Ishikawa (cell line): ENCODE measurements around the gene NUB1.

Experiments used
- CEBPB ChIP-seq: IDR thresholded peaks from 2 replicates; pipeline ENCODE4 v1.6.1; 2012
- CREB1 ChIP-seq: IDR thresholded peaks from 2 replicates; pipeline ENCODE4 v1.6.1; 2012; ENCODE audit warnings: low read depth
- EGR1 ChIP-seq: IDR thresholded peaks from 2 replicates; pipeline ENCODE4 v1.6.1; 2012
- EP300 ChIP-seq: IDR thresholded peaks from 2 replicates; pipeline ENCODE4 v1.6.1; 2012; ENCODE audit warnings: borderline replicate concordance
- FOXM1 ChIP-seq: IDR thresholded peaks from 2 replicates; pipeline ENCODE4 v1.6.1; 2012; ENCODE audit warnings: low read depth, borderline replicate concordance
- NFIC ChIP-seq: IDR thresholded peaks from 2 replicates; pipeline ENCODE4 v1.6.1; 2012
- RAD21 ChIP-seq: IDR thresholded peaks from 2 replicates; pipeline ENCODE4 v1.6.1; 2012; ENCODE audit warnings: low read depth
- TAF1 ChIP-seq: IDR thresholded peaks from 2 replicates; pipeline ENCODE4 v1.6.1; 2012; ENCODE audit warnings: low read depth, mild to moderate bottlenecking
- TCF12 ChIP-seq: IDR thresholded peaks from 2 replicates; pipeline ENCODE4 v1.6.1; 2012; ENCODE audit warnings: low read depth
- TEAD4 ChIP-seq: IDR thresholded peaks from 2 replicates; pipeline ENCODE4 v1.6.1; 2012
- YY1 ChIP-seq: IDR thresholded peaks from 2 replicates; pipeline ENCODE4 v1.6.1; 2012; ENCODE audit warnings: low read depth
- ZBTB7A ChIP-seq: IDR thresholded peaks from 2 replicates; pipeline ENCODE4 v1.6.1; 2012; ENCODE audit warnings: low read depth
- TF ChIP-seq, protein P1 (sequence below): IDR thresholded peaks from 2 replicates; pipeline ENCODE4 v1.6.1; 2012
- TF ChIP-seq, protein P2 (sequence below): IDR thresholded peaks from 2 replicates; pipeline ENCODE4 v1.6.1; 2012; ENCODE audit warnings: low read depth, mild to moderate bottlenecking
- TF ChIP-seq, protein P3 (sequence below): IDR thresholded peaks from 2 replicates; pipeline ENCODE4 v1.6.1; 2012

The NUB1 gene

DNA sequence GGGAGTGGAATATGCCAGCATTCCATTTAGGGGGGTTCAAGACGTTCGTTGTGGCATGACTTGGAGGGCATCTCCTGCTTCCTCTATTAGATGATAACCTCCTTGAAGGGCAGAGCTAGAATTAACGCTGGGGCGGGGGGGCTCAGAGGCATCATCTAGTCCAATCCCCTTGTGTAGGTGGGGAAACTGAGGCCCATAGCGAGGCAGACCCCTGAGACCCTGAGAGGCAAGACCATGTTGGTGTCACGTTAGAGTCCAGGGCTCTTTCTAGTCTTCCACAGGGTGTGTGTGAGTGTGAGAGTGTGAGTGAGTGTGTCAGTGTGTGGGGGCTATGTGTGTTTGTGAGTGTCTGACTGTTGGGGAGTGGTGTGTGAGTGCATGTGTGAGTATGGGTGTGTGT lies 29.3 kb upstream of the NUB1 start:
- TF ChIP-seq, protein P1, sequence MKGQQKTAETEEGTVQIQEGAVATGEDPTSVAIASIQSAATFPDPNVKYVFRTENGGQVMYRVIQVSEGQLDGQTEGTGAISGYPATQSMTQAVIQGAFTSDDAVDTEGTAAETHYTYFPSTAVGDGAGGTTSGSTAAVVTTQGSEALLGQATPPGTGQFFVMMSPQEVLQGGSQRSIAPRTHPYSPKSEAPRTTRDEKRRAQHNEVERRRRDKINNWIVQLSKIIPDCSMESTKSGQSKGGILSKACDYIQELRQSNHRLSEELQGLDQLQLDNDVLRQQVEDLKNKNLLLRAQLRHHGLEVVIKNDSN = no peak
- TF ChIP-seq ZBTB7A = no peak
- TF ChIP-seq YY1 = no peak
- TF ChIP-seq, protein P2, sequence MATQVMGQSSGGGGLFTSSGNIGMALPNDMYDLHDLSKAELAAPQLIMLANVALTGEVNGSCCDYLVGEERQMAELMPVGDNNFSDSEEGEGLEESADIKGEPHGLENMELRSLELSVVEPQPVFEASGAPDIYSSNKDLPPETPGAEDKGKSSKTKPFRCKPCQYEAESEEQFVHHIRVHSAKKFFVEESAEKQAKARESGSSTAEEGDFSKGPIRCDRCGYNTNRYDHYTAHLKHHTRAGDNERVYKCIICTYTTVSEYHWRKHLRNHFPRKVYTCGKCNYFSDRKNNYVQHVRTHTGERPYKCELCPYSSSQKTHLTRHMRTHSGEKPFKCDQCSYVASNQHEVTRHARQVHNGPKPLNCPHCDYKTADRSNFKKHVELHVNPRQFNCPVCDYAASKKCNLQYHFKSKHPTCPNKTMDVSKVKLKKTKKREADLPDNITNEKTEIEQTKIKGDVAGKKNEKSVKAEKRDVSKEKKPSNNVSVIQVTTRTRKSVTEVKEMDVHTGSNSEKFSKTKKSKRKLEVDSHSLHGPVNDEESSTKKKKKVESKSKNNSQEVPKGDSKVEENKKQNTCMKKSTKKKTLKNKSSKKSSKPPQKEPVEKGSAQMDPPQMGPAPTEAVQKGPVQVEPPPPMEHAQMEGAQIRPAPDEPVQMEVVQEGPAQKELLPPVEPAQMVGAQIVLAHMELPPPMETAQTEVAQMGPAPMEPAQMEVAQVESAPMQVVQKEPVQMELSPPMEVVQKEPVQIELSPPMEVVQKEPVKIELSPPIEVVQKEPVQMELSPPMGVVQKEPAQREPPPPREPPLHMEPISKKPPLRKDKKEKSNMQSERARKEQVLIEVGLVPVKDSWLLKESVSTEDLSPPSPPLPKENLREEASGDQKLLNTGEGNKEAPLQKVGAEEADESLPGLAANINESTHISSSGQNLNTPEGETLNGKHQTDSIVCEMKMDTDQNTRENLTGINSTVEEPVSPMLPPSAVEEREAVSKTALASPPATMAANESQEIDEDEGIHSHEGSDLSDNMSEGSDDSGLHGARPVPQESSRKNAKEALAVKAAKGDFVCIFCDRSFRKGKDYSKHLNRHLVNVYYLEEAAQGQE = no peak
- no peak for TF ChIP-seq TCF12
- TF ChIP-seq EP300 = no peak
- no peak for TF ChIP-seq RAD21
- no peak for TF ChIP-seq TAF1
- TF ChIP-seq, protein P3, sequence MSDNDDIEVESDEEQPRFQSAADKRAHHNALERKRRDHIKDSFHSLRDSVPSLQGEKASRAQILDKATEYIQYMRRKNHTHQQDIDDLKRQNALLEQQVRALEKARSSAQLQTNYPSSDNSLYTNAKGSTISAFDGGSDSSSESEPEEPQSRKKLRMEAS = no peak
- TF ChIP-seq CREB1 = no peak
- TF ChIP-seq FOXM1 = no peak
- TF ChIP-seq EGR1 = no peak
- TF ChIP-seq NFIC = no peak
- TF ChIP-seq TEAD4 = no peak

DNA sequence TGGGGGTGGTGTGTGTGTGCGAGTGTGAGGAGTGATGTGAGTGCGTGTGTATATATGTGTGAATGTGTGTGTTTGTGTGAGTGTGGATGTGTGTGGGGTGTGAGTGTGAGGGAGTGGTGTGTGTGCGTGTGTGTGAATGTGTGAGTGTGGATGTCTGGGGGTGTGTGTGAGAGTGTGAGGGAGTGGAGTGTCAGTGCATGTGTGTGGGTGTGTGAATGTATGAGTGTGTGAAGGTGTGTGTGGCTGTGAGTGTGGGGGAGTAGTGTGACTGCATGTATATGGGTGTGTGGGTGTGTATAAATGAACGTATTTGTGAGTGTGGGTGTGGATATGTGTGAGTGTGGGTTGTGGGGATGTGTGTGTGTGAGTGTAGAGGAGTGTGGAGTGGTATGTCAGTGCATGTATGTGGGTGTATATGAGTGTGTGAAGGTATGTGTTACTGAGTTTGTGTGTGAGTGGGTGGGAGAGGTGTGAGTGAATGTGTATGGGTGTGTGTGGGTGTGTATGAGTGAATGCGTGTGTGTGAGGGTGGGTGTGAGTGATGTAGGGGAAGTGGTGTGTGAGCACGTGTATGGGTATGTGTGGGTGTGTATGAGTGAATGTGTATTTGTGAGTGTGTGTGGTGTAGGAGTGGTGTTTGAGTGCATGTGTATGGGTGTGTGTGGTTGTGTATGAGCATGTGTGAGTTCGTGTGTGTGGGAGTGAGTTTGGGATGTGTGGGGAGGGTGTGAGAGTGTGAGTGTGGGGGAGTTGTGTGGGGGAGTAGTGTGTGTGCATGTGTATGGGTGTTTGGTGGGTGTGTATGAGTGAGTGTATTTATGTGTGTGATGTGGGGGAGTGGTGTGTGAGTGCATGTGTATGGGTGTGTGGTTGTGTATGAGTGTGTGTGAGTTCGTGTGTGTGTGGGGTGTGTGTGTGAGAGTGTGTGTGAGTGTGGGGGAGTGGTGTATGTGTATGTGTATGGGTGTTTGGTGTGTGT lies 28.5 kb upstream of the NUB1 start:
- no peak for TF ChIP-seq RAD21
- no peak for TF ChIP-seq TAF1
- no peak for TF ChIP-seq CREB1
- TF ChIP-seq TCF12 = no peak
- TF ChIP-seq FOXM1 = no peak
- TF ChIP-seq ZBTB7A = no peak
- TF ChIP-seq EGR1 = no peak
- TF ChIP-seq, protein P3 = no peak
- no peak for TF ChIP-seq CEBPB
- TF ChIP-seq TEAD4 = no peak
- TF ChIP-seq NFIC = no peak

DNA sequence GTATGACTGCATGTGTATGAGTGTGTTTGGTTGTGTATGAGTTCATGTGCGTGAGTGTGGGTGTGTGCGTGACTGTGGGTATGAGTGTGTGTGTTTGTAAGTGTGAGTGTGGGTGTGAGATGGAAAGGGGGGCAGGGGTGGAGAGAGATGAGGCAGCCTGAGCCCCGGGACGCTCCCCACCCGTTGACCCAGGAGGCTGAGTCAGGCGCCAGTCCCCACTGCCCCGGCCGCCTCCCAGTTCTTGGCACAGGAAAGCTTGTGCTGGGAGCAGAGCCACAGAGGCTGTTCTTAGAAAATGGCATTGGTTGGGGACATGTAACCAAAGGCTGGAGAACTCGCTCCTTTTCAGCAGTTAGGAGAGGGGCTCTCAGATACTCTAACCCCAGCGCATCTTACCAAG lies 27.8 kb upstream of the NUB1 start:
- TF ChIP-seq RAD21 (no peak), ZBTB7A (no peak), TCF12 (no peak)

DNA sequence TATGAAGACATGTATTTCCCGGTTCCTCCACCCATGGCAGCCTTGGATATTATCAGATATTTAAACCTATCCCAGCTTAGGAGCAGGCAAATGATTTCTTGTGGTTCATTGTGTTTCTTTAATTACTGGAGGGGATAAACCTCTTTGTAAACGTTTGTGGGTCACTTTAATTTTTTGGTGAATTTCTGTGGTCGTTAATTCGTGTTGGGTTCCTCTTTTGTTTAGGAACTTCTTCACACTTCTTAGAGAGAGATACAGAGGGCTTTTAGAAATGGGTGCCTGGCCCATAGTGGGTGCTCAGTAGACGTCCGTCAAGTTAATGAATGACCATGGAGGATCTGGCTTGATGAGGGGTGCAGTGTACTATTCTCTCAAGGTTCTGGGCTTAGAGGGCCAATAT lies 27.2 kb upstream of the NUB1 start:
- TF ChIP-seq RAD21 = no peak
- TF ChIP-seq, protein P1 = no peak
- no peak for TF ChIP-seq ZBTB7A
- no peak for TF ChIP-seq FOXM1
- TF ChIP-seq TAF1 = no peak
- TF ChIP-seq, protein P2 = no peak
- no peak for TF ChIP-seq YY1
- no peak for TF ChIP-seq EP300
- TF ChIP-seq TCF12 = no peak
- TF ChIP-seq TEAD4 = no peak
- TF ChIP-seq CEBPB = no peak
- TF ChIP-seq NFIC = no peak

DNA sequence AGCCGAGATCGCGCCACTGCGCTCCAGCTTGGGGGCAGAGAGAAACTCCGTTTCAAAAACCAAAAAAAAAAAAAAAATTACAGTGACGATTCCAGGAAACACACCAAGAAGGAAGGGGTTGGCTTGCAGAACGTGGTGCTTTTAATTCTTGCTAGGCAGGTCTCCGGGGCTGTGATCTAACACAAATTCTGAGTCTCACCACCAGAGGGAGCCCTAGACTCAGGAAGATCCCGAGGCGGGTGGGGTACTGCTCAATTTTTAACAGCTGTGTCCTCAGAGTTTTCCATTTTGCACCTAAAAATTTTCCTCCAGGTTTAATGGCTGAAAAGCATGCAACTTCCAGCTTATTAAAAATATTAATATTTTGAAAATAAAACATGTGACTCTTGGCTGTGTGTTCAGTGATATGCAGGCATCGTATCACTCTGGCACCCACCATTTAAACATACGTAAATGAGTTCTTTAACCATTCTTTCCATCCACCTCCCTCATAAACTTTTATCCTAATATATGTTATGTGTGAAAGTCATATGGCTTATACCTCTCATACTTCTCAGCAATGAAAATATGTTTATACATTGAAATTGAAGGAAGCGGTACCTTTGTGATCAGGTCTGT lies 26.5 kb upstream of the NUB1 start:
- TF ChIP-seq CEBPB (no peak), RAD21 (peak; percentile 86)

DNA sequence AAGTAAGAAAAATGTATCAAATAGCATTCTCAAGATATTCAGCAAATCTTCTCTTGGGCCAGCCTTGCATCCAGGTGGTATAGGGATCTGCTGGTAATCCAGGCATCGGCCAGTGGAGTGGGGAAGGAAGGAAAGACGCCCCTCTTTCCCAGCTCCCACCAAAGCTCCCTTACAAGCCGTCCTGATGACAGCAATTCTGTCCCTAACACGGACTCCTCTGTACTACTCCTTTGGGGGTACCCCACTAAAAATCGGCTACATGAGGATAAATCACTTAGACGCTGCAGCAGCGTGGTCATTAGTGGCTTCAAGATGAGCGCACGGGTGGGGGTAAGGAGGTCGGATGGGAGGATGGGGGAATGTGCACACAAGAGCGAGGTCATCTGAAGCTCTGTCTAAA lies 24.7 kb upstream of the NUB1 start:
- TF ChIP-seq FOXM1 = no peak
- TF ChIP-seq YY1 = no peak
- no peak for TF ChIP-seq EP300
- TF ChIP-seq RAD21 = no peak
- TF ChIP-seq EGR1 = no peak
- no peak for TF ChIP-seq TEAD4
- no peak for TF ChIP-seq NFIC
- no peak for TF ChIP-seq TCF12
- TF ChIP-seq, protein P3 = no peak
- no peak for TF ChIP-seq CREB1
- no peak for TF ChIP-seq ZBTB7A
- no peak for TF ChIP-seq CEBPB
- TF ChIP-seq, protein P1 = no peak
- no peak for TF ChIP-seq TAF1
- TF ChIP-seq, protein P2 = no peak
